Hematopoietic multipotent progenitor cell (in vitro differentiated cells): ENCODE measurements around the gene PRKCE. TPM values are rescaled to one million over a fixed set of nuclear protein-coding genes. Genes with fewer than 3 reads are reported as not detected.

ENCODE experiments used
- DNase-seq, 3 donors: peaks; one replicate each; pipeline ENCODE4 v3.0.0-alpha.2; 2011 to 2015; ENCODE audit warnings: low read depth in 2 of 3, low spot score in 2 of 3
- total RNA-seq: library from RNA; depleted of rRNA; stranded (reverse); fragments of >200 nt; gene quantifications from one replicate; pipeline ENCODE4 v1.2.3, GENCODE V29; 2012

The PRKCE gene
- total RNA-seq, 1 donor = 11.8 TPM

DNA sequence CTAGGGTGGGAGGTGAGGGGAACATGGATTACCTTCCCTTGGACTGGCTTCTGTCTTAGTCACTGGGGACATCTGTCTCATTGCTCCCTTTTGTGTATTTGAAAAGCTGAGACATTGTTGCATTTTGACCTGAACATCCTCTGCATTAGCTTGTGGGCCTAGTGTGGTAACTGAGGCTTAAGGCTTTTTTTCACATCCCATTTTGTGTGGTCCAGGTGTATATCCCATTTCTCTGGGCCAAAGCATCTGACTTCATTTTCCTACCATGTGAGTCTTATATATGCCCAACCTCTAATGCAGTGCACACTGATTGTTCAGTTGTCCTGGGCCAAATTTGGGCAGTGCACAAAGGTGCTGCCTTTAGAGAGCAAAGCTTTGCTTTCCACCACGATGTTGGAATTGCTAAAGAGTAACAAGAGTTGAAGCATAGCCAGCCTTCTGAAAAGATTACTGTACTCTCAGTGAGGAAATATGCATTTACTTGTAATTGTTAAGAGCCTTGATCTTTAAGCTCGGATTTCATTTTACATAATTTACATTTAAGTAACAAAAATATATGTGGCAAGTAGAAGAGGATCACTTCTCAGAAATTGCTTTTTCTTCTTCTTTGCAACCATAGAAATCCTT lies 13.3 kb downstream of the PRKCE start:
- DNase-seq = no peak

DNA sequence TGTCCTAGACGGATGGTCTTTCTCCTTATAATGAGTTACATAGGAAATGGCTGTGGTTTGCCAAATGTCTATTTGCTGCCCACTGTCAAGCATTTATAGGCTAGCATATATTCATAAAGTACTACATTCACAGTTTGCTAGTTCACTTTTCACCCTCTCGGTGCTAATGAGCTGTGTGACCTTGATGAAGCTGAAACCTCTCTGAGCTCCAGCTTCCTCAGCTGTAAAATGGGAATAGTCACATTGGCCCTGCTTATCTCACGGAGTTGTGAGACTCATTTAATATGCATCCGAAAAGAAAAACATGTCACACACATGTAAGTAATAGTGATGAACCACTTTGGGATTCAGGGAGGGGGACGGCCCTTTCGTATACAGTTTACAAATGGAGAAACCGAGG lies 17.0 kb downstream of the PRKCE start:
- no peak for DNase-seq

DNA sequence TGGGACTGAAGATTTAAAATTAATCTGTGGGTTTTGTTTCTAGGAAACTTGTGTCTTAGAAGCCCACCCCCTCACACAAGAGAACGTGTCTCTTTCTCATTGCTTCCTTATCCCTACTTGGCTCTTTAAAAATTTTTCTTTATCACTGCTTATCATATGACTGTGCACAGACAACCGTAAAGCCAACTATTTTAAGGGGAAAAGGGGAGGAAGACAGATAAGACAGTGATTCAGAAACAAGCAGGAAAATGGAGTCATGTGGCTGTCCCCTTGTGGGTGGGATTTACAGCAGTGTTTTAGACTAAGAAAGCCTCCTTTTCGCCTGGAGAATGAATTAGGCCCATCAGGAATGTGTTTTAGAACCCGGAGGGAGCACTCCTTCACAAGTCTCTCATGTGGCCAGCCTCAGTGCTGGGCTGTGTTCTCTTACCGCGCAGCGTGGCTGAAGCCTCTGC lies 17.6 kb downstream of the PRKCE start:
- peak in 2 of 3 donors; percentile 73 to 75 for DNase-seq

DNA sequence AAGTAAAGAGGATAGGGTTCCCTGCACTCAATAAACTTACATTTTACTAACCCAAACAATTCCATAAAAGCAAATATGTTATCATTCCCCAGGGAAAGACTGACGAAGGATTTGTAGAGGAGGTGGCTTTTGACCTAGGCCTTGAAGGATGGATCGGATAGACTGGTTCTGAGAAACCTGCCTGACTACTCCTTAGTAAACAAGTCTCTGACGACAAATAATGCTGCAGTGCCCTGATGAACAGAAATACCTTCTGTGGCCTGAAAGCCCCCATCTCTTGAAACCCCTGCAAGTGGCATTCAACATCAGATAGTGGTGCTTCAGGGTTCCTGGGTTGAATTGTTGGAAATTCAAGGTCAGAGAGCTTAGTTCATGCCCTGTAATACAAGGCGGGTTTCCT lies 19.2 kb downstream of the PRKCE start:
- no peak for DNase-seq

DNA sequence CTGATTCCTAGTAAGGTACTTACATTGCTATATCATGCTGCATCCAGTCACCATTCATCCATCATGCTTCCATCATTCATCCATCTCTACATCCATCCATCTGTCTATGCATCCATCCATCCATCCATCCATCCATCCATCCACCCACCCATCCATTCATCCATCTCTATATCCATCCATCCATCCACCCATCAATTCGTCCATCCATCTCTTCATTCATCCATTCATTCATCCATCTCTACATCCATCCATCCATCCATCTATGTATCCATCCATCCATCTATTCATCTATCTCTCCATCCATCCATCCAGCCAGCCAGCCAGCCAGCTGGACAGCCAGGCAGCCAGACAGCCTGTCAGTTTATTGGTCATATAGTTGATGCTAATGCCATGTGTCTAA lies 20.7 kb downstream of the PRKCE start:
- DNase-seq = no peak

DNA sequence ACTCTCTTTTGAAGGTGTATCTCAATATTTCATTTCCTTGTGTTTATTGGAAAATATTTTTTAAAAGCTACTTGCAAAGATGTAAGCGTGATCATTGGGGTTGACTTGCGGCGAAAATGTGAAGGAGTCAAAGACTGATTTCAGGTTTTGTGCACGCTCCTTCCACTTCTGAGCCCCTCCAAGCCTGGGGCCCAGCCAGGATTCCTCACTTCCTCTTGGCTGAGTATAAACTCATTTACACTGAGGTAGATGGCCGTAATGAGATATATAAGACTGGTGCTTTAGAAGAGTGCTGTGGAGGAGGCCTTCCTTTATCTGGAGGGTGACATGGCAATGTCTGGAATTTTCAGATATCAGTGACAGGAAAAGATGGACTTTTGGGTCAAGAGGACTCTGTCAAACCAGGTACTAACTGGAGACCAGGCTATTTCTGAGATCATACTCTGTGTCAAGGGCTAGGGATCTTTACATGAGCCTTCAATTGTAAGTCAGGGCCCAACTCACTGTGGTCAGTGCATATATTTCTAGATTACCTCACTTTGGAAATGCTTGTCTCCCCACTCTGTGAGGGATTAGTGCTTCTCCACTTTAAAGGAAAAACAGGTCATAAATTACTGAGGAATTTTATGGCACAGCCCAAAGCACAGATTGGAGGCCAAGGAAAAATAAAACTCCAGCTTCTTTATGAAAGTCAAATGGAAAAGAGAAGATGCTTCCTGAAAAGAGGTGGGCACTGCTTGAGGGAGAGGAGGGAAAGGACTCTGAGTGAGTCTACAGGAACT lies 22.8 kb downstream of the PRKCE start:
- DNase-seq = no peak

DNA sequence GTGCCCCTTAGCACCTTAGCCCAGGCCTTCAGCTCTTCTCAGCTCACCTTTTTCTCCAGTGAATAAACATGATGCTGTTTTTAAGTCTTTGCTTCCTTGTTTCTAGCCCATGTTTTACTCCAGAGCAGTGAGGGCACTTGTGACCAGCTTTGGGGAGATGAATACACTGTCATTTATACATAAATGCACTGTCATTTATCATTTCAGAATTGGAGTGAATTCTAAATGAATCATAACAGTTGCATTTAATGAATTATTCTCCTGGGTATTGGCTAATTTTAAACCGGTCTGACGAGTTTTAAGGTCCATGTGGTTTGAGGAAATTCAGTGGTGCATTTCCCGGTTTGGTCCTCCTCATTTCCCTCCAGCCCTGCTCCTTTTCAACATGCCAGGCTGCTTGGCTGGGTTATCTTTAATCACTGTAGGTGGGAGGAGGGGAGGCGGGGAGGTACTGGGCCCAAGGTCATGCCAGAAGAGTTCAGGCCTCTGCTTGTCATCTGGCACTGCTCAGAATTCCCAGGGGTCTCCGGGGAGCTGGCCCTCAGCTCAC lies 23.9 kb downstream of the PRKCE start:
- no peak for DNase-seq

DNA sequence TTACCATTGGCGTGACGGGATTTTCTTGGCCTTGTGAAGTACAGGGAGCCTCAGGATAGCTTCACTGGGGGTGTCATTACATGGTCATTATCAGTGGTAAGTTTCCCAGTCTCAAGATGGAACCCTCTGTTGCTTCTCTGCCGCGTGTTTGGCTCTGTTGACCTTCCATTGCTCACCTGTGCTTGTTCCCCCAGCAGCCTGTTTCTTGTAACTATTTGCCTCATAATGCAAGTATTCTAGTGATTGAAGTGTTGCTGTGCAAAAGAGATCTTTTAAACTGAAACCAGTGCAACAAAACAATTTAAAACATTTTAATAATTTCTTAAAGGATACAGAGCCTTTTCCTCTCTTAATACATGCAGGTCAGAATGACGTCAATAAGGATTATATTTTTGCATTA lies 24.6 kb downstream of the PRKCE start:
- no peak for DNase-seq

DNA sequence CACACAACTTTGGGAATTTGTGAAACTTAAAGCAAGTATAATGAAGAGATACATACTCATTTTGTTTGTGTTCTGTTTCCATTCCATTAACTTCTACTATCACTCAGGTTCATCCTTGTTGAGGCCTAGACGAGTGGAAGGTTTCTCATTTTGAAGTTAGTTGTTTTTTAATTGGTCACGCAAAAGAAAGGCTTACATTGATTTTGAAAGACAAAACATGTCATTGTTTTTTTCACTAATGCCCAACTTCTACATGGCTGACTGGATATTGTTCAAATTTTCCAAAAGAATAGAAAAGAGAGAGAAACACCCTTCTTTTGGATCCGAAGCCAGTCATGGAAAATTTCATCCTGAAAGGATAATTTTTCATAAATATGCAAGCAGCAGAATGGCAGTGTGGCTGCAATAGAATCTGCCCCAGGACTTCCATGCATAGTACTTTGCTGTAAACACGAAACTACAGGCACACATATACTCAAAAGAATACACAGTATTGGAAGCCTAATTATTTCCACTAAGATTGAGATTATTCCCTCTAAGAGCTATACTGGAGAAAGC lies 27.4 kb downstream of the PRKCE start:
- no peak for DNase-seq

DNA sequence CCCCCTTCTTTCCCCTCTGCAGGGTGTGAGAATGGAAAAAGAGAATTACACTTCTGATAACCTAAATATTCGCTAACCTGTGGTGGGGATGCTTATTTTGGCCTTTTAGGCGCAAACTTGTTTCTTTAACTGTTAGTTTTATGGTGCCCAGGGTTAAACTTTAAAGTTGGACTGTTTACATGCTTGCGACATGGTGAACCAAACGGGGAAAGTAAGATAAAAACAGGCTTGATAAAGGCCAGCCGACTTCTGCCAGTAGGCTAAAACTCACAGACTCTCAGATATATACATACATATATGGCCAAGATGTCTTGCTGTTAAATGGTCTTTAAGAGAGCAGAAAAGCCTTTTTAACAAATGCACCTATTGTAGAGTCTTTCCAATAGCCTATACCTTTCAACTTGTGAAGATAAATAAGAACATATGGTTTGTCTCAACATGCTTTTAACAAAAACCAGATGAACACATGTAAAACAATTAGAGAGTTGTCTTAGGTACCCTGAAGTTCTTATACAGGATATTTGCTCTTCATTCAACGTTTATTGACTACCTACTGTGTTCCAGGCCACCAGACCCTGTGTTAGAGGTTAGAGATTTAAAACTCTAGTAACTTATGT lies 29.0 kb downstream of the PRKCE start:
- no peak for DNase-seq

DNA sequence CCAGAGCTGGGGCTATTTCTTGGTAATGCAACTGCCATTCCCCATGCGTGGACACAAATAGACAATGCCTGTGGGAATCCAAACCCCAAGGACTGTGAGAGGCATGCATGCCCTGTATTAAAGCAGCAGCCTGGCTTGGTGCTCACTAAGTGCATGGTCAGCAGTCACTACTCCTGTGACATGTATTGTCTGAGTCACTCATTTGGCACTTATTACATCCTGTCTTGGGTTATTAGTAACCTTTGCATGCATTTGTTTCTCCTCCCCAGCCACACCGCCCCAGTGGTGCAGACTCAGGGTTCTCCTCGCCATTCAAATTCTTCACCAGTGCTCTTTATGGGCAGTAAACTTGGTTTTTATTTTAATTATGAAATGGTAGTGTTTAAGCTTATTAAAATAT lies 30.2 kb downstream of the PRKCE start:
- DNase-seq = peak in 1 of 3 donors; percentile 31

DNA sequence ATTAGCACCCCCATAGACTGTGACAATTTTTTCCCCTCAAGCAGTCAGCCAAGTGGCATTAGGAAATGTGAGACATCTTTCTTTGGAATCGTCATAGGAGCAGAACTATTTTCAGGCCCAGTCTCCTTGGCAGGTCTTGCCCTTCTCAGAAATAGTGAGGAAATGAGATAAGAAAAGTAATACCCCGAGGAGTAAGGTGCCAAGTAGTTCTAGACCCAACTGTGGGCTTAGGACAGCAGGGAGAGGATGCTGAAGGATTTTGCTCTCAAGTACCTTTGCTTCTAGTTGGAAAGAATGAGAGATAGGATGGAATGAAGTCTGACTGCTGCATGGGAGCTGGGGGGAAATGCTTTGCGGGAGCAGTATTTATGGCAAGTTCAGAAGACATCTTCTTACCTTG lies 31.8 kb downstream of the PRKCE start:
- no peak for DNase-seq

DNA sequence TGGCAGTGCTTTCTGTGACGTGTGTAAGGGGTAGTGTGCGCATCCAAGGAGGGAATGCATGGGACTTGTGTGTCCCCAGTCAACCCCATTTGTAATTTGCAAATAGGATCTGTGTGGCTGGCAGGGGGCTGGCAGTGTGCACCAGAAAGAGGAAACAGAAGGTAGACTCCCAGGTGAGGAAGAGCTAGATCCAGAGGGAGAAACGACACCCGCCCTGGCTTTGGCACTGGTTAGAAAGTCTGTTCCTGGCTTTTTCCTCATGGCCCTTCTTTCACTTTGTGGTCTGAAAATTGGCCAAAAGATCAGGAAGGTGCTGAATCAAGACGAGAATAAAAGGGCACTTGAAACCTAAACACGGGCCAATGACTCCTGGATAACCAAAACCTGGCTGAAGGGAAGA lies 33.3 kb downstream of the PRKCE start:
- DNase-seq = no peak

DNA sequence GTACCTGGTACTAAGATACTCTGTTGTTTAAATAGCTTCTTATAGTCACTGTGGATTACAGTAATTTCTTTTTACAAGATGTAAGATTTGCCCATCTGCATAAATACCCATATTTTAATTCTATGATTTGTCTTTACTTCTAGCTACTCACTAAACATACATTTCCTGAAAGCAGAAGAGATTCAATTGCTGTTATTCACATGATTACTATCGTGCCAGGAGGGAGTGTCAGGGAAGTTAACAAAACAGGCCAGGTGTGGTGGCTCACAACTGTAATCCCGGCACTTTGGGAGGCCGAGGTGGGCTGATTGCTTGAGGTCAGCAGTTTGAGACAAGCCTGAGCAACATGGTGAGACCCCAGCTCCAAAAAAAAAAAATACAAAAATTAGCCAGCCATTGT lies 33.8 kb downstream of the PRKCE start:
- DNase-seq = no peak

DNA sequence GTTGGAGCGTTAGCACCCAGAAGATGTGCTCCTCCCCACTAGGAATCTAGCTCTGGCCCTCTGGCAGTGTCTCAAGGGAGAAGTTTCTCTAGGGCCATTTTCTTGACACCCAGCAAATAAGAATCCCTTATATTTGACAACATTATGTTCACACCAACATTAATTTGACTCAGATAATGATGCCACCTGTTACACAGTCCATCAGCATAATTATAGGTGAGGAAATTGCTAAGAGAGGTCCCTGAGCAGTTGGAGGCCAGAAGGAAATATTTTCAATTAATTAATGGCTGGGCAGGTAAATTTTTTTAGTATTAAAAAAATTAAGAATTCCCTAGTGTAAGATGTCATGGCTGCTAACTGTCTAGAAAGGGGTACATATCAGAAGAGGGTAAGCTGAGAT lies 36.5 kb downstream of the PRKCE start:
- no peak for DNase-seq

DNA sequence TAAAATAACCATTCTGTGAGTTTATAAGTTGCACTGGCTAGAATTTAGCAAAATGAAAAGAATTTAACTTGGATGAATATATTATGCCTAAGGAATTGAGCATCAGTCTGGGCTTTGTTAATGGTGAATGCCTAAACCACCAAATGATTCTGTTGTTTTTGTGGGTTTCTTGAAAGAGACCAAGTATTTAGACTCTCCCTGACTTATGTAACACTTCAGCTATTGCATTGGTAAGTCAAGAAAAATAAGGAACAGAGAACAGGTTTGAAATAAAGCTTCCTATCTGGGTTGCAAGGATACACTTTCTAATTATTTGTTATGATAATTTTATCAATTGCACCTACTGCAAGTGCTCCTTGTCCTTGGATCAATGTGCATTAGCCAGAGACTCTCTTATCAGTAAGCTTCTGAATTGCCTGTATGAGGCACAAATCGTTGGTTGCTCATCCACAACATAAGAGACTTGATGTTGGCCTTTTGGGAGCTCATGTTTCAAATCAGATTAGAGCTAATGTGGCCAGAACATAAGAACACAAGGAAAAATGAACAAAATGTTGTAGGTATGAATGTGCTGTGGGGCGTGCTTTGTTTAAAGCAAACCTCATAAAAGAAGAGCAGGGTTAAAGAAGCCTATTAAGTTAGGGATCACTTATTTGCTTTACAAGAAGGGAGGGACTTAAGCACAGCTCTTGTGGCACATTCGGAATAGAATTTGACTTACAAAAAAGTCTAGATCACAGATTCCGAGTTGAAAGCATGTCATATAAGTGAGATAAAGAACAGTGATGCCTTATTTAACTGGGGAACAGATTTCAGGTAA lies 37.2 kb downstream of the PRKCE start:
- DNase-seq = no peak

DNA sequence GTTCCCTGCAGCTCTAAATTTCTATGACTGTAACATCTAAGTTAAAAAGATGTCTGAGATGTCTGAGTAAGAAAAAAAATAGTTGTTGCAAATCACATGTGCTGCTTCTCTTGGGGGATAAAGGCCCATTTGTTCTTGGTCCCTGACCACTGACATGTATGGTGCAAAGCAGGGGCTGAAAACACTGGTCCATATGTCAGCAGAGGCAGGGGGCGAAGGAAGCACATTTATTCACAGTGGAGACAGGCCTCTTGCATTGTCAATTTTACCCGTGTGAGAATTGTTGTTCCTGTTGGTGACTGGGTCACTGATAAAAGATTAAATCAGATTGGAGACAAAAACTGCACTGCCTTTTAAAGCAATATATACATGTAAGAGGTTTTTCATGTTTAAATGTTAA lies 38.8 kb downstream of the PRKCE start:
- DNase-seq = peak in 1 of 3 donors; percentile 26

DNA sequence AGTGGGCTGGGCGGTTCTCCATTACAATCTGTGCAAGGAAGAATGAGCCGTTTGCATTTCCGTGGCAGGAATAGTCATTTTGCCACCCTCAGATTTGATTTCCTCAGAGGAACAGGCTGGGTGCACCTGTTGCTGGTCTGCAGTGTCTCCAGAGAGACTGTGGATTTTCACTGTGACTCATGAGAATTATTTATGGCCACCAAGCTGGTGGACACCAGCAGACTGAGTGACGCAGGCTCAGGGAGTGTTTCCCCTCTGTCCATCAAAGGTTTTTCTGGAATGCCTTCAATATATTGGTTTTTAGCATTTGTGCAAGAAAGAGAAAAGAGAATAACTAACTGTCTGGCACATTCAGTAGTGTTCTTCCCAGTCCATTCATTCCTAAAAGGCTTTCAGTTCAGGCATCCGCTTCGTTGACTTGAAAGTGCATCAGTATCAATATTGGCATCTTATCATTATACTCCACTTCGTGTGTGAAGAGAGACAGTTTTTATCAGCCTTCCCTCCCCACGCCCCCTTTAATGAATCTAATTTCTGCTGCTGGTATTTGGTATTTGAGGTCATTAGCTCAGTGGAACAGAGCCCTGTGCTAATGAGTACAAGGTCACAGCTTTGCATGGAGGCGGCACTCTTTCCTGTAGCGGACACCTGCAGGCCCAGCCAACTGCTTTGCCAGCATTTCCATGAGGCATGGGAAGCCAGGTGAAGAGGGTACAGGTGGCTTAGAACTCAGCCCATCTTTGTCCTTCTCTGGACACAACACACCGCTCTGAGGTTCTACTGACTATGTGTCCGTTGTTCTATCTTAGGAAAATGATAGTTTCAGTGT lies 39.9 kb downstream of the PRKCE start:
- no peak for DNase-seq

DNA sequence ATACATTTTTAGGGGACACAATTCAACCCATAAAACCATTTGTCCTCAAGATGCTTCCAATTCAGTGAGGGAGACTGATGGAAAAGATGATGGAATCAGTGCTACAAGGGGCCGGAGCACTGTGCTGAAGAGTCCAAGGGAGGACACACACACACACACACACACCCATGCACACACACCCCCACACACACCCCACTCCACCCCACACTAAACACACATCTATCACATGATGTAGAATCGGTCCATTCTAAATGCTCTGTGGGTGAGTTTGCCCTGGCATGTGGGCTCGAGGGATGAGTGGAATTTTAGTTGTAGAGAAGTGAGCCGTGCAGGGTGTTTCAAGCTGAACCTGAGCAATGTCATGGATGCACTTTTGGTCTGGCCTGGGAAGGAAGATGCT lies 41.1 kb downstream of the PRKCE start:
- no peak for DNase-seq
